Left lung (tissue), 10 donors: ENCODE data around the gene NFATC2IP. TPM values are rescaled to one million over a fixed set of nuclear protein-coding genes. Genes with fewer than 3 reads are reported as not detected.

Experiments
- ATAC-seq: fragments of 200-7000 bp; cut with Tn5 transposase; one replicate; pipeline ENCODE4 v1.9.1; 2020; ENCODE audit warnings: moderate library complexity
- DNase-seq, 4 donors: peaks; one replicate each; pipeline ENCODE4 v3.0.0-alpha.2; 2013 to 2020
- H3K27ac ChIP-seq, 2 donors: fragments of 200-600 bp; sonication (generic) in 1 of 2; one replicate each; pipeline versions ENCODE4 v1.5.0 to v1.8.0; 2020 to 2021
- H3K27me3 ChIP-seq, 2 donors: fragments of 200-600 bp; sonication (generic) in 1 of 2; one replicate each; pipeline versions ENCODE4 v1.5.0 to v1.8.0; 2020 to 2021
- H3K36me3 ChIP-seq, 2 donors: fragments of 200-600 bp; sonication (generic) in 1 of 2; one replicate each; pipeline versions ENCODE4 v1.5.0 to v1.8.0; 2020 to 2021
- H3K4me1 ChIP-seq, 2 donors: fragments of 200-600 bp; one replicate each; pipeline ENCODE4 v1.8.0; 2021
- H3K4me3 ChIP-seq, 2 donors: fragments of 200-600 bp; sonication (generic) in 1 of 2; one replicate each; pipeline versions ENCODE4 v1.5.0 to v1.8.0; 2020 to 2021; ENCODE audit warnings: mild to moderate bottlenecking in 1 of 2
- H3K9me3 ChIP-seq, 2 donors: fragments of 200-600 bp; sonication (generic) in 1 of 2; one replicate each; pipeline versions ENCODE4 v1.5.0 to v1.8.0; 2020 to 2021
- intact Hi-C, 2 donors: fragments of 100-400 bp; cut with DNase I; formaldehyde crosslinking; loops; one replicate each; pipeline versions ENCODE4 v1.11.2 to v1.14.2; 2022
- polyA plus RNA-seq, 6 donors: library from polyadenylated mRNA; unstranded; fragments of 120-200 nt; gene quantifications; one replicate each; pipeline ENCODE4 v1.2.1, GENCODE V29; 2013; ENCODE audit not compliant: insufficient read length in 6 of 6
- total RNA-seq, 2 donors: library from RNA; stranded (reverse); fragmentation: NEBNext Ultra II Directional; extraction: Animal tissue kit (Norgen Biotek cat#: 25700); gene quantifications; one replicate each; pipeline ENCODE4 v1.2.1, GENCODE V29; 2021
- TF ChIP-seq, protein P1 (sequence below), 2 donors: fragments of 200-600 bp; sonication (generic) in 1 of 2; IDR thresholded peaks; one replicate each; pipeline versions ENCODE4 v1.5.0 to v1.8.0; 2021; ENCODE audit warnings: antibody characterized with exemption in 2 of 2
- donor health status: DM: no; HTN: yes; CAD: no.
- donor health status: DM: no; HTN: no; CAD: no.

The NFATC2IP gene
- total and polyA plus RNA-seq, 8 donors = 37.3 to 76.7 (median 69.3) TPM

DNA sequence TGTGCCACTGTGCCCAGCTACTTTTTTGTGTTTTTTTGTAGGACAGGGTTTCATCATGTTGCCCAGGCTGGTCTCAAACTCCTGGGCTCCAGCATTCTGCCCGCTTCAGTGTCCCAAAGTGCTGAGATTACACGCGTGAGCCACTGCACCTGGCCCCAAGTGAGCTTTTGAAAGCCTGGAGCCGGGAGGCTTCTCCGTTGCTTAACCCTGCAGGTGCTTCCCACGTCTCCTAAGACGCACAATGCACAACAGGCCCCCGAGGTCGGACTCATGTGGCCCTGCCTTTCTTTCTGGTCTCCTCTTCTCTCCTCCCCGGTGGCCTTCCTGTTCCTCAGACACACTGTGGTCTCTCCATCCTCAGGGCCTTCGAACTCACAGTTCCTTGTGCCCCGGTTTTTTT is 38.2 kb upstream of the NFATC2IP start:
- DNase-seq = no peak
- no peaks in the 10 kb centered on the region for H3K4me1 ChIP-seq
- TF ChIP-seq, protein P1, sequence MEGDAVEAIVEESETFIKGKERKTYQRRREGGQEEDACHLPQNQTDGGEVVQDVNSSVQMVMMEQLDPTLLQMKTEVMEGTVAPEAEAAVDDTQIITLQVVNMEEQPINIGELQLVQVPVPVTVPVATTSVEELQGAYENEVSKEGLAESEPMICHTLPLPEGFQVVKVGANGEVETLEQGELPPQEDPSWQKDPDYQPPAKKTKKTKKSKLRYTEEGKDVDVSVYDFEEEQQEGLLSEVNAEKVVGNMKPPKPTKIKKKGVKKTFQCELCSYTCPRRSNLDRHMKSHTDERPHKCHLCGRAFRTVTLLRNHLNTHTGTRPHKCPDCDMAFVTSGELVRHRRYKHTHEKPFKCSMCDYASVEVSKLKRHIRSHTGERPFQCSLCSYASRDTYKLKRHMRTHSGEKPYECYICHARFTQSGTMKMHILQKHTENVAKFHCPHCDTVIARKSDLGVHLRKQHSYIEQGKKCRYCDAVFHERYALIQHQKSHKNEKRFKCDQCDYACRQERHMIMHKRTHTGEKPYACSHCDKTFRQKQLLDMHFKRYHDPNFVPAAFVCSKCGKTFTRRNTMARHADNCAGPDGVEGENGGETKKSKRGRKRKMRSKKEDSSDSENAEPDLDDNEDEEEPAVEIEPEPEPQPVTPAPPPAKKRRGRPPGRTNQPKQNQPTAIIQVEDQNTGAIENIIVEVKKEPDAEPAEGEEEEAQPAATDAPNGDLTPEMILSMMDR (IDR thresholded peaks at IDR 0.05) = no peak
- no peak overlapping the region for H3K27ac ChIP-seq
- intact Hi-C loops = no loop called here
- H3K36me3 ChIP-seq = peaks cover 3 to 94% of the 10 kb centered on the region in 2 donors
- H3K27me3 ChIP-seq = no peaks in the 10 kb centered on the region
- H3K4me3 ChIP-seq = no peak overlapping the region
- no peaks in the 10 kb centered on the region for H3K9me3 ChIP-seq
- no peak for ATAC-seq

DNA sequence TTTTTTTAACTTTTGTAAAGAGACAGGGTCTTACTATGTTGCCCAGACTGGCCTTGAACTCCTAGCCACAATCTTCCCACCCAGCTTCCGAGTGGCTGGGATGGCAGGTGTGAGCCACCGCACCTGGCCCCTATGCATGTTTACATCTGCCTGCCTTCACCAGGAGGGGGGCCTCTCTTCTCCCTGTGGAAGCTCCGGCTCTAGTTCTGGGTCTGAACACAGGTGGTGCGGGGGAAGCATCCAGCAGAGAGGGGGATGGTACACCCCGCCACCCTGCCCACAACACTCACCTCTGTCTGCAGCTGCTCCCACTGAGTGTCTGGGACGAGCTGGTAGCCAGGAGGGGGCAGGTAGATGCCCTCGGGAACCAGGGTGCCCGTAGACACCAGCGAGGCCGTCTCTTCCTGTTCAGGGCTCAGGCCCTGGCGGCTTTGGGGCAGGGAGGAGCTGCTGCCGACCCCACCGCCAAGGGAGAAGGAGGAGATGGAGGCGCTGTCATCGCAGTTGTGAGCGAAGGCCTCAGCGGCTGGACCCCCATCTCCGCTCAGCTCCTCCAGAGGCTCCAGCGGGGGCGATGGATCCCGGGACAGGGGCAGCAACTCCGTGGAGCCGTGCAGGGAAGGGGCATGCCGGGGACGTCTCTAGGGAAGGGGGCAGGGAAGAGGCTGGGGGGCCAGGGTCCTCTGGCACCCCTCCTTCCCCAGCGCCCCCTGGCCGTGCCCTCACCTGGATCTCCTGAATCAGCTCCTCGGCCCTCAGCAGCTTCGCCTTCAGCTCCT is 36.6 kb upstream of the NFATC2IP start:
- intact Hi-C loops = no loop called here
- ATAC-seq (no peak), DNase-seq (no peak)
- TF ChIP-seq, protein P1 (IDR thresholded peaks at IDR 0.05) = no peak
- Histone ChIP-seq H3K27me3 (no peaks in the 10 kb centered on the region), H3K9me3 (no peaks in the 10 kb centered on the region), H3K4me3 (no peak overlapping the region), H3K4me1 (no peaks in the 10 kb centered on the region), H3K36me3 (peaks cover 3 to 93% of the 10 kb centered on the region in 2 donors), H3K27ac (no peak overlapping the region)

DNA sequence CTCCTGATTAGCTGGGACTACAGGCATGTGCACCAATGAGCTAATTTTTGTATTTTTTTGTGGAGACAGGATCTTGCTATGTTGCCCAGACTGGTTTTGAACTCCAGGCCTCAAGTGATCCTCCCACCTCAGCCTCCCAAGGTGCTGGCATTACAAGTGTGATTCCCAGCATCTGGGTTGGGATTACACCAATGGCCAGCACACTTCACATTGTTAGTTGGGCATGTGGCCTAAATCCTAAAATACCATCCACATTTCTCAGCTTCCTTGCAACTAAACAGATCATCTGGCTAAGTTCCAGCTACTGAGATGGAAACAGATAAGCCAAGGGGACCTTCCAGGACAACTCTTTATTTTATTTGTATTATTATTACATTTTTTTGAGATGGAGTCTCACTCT is 35.6 kb upstream of the NFATC2IP start:
- H3K36me3 ChIP-seq = peaks cover 3 to 94% of the 10 kb centered on the region in 2 donors

DNA sequence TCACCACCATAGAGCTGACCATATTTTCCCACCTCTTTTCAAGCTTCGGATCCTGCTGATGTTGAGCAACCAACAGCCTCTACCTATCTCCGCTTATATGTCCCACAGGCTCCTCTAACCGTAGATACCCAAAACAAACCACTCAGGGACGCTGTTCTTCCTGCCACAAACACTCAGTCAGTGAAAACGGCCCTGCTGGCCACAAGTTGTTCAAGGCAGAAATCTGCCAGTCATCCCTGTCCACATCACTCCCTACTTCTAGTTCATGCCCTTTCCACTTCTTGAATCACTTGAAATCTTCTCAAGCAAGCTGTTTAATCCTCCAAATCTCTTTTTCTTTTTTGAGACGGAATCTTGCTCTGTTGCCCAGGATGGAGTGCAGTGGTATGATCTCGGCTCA is 33.6 kb upstream of the NFATC2IP start:
- Histone ChIP-seq H3K27ac (no peak overlapping the region), H3K36me3 (peaks cover 3 to 89% of the 10 kb centered on the region in 2 donors), H3K4me1 (no peaks in the 10 kb centered on the region), H3K4me3 (no peak overlapping the region), H3K9me3 (no peaks in the 10 kb centered on the region), H3K27me3 (no peaks in the 10 kb centered on the region)
- ATAC-seq (no peak), DNase-seq (no peak)
- intact Hi-C loops = no loop called here
- TF ChIP-seq, protein P1 (IDR thresholded peaks at IDR 0.05) = no peak

More for the DNA sequence above, 35.6 kb upstream of the NFATC2IP start:
- Histone ChIP-seq H3K4me3 (no peak overlapping the region), H3K27me3 (no peaks in the 10 kb centered on the region), H3K4me1 (no peaks in the 10 kb centered on the region), H3K9me3 (no peaks in the 10 kb centered on the region), H3K27ac (no peak overlapping the region)
- ATAC-seq = no peak
- TF ChIP-seq, protein P1 (IDR thresholded peaks at IDR 0.05) = no peak
- intact Hi-C loops = no loop called here
- no peak for DNase-seq

DNA sequence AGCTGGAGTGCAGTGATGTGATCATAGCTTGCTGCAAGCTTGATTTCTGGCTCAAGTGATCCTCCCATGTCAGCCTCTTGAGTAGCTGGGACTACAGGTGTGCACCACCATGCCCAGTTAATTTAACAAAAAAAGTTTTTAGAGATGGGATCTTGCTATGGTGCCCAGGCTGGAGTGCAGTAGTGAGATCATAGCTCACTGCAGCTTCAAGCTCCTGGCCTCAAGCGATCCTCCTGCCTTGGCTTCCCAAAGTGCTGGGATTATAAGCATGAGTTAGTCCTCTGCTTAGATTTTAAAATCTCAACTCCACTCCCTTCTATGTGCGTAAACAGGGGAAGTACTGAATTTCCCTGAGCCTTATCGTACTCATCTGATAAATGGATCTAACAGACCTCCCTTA is 32.0 kb upstream of the NFATC2IP start:
- DNase-seq (no peak), ATAC-seq (no peak)
- H3K4me1 ChIP-seq = no peaks in the 10 kb centered on the region
- peaks cover 3 to 73% of the 10 kb centered on the region in 2 donors for H3K36me3 ChIP-seq
- intact Hi-C loops = no loop called here
- no peaks in the 10 kb centered on the region for H3K27me3 ChIP-seq
- no peaks in the 10 kb centered on the region for H3K9me3 ChIP-seq
- no peak overlapping the region for H3K27ac ChIP-seq
- TF ChIP-seq, protein P1 (IDR thresholded peaks at IDR 0.05) = no peak
- no peak overlapping the region for H3K4me3 ChIP-seq
